ENCODE results near the gene NANOS2. TPM values are rescaled to one million over a fixed set of nuclear protein-coding genes. Genes with fewer than 3 reads are reported as not detected.

NANOS2 gene
- total and polyA plus RNA-seq, 9 of the 15 experiments (the other 6 are each of a cell fraction or from before 2014, with no cell fraction given) = not detected

- FAIRE-seq = peak; percentile 64
- H4K20me1 ChIP-seq (replicated peaks; ENCODE audit: control insufficient read depth, insufficient read depth, low read length) = no peaks in the 10 kb centered on the region
- peaks cover 25% of the 10 kb centered on the region for H3K79me2 ChIP-seq (ENCODE audit: control insufficient read depth, insufficient read depth, low read length)
- H2AFZ ChIP-seq (ENCODE audit: low read depth, low read length) = peak within 1 kb of the TSS; percentile 93
- peak; percentile 86 to 95 (median 90) for DNase-seq (ENCODE audit: extremely low read depth in 1 of 4, low spot score in 3 of 4)
- peak within 1 kb of the TSS; percentile 94 for H3K27ac ChIP-seq (ENCODE audit: extremely low read depth, low read depth, low read length)
- peak within 1 kb of the TSS; percentile 87 for H3K4me2 ChIP-seq (ENCODE audit: insufficient read depth, low read length)
- CTCF ChIA-PET (ENCODE audit: low intra/inter-chr PET ratio) = interaction anchor here (0.6 to 2.6 kb wide), 5 partner anchors 22 to 694 kb away, joined by 3 to 14 read pairs (median 6); partner anchors contain the start of genes FOXA3 and SYMPK
- peaks cover 13% of the 10 kb centered on the region; the same call in 1 of the 3 replicates for H3K36me3 ChIP-seq (ENCODE audit: control insufficient read depth, insufficient read depth, low read length)
- H3K9me1 ChIP-seq (ENCODE audit: control insufficient read depth, insufficient read depth, low read length) = no peaks in the 10 kb centered on the region
- in situ Hi-C loops (cut with MboI) (no loop called here), intact Hi-C loops (cut with micrococcal nuclease) (no loop called here)
- H3K9me3 ChIP-seq (replicated peaks; ENCODE audit: control insufficient read depth, insufficient read depth, low read depth, low read length) = no peaks in the 10 kb centered on the region
- peak within 1 kb of the TSS; percentile 58 for H3K4me3 ChIP-seq
- under 1% methylated on average over 68 of the region's 107 CpGs for WGBS (ENCODE audit: insufficient coverage, low coverage, missing lambda C conversion rate)
- peaks cover 42 to 60% of the 10 kb centered on the region in 2 experiments; a peak in 4 of 5 replicates for H3K4me1 ChIP-seq (replicated peaks in 1 of 2; ENCODE audit: control insufficient read depth in 2 of 2, insufficient read depth in 2 of 2, low read length in 2 of 2)
- peak; percentile 77 for ATAC-seq
- BruUV-seq (replicated peaks) = TSS peak; percentile 70
- POLR2A ChIA-PET = interaction anchor here (0.5 to 2.3 kb wide), 12 partner anchors 9 to 101 kb away, joined by 3 to 12 read pairs (median 4); partner anchors contain the start of genes FOXA3, MYPOP and NANOS2
- no peaks in the 10 kb centered on the region for H3K27me3 ChIP-seq (ENCODE audit: control insufficient read depth in 2 of 2, insufficient read depth in 2 of 2, low read length in 2 of 2)
- H3K9ac ChIP-seq (ENCODE audit: insufficient read depth in 1 of 2, low read depth in 2 of 2, low read length in 2 of 2) = peak within 1 kb of the TSS; percentile 80 to 97
- TF ChIP-seq ZNF263 (CRISPR knock-in tag; IDR thresholded peaks at IDR 0.05; ENCODE audit: borderline replicate concordance) (no peak; the same call in 1 of the 2 replicates), NCOA6 (IDR thresholded peaks at IDR 0.05) (peak; percentile 91), FOXK2 (conservative IDR thresholded peaks at IDR 0.05 in 1 of 2, IDR thresholded peaks at IDR 0.05 in 1 of 2; ENCODE audit: low read depth in 2 of 2) (no peak; a peak in 1 of 4 replicates), ZNF592 (IDR thresholded peaks at IDR 0.05) (peak; percentile 85), SIN3B (IDR thresholded peaks at IDR 0.05; ENCODE audit: low read depth) (peak; percentile 72), NCOR1 (IDR thresholded peaks at IDR 0.05) (0 out of 2 replicates have a peak, but pooled peaks have one; percentile 3), TAF1 (IDR thresholded peaks at IDR 0.05; ENCODE audit: control insufficient read depth, extremely low read depth, insufficient read depth, low read length, severe bottlenecking) (peak; percentile 33), ZNF639 (CRISPR knock-in tag; conservative IDR thresholded peaks at IDR 0.05 in 1 of 2, IDR thresholded peaks at IDR 0.05 in 1 of 2) (peak in 1 of 2 experiments; percentile 97; a peak in 2 of 4 replicates), PHF8 (IDR thresholded peaks at IDR 0.05; ENCODE audit: borderline replicate concordance, low read length) (peak; percentile 57; the same call in 1 of the 2 replicates), TAF15 (IDR thresholded peaks at IDR 0.05; ENCODE audit: low read depth, low read length) (no peak), L3MBTL2 (IDR thresholded peaks at IDR 0.05) (peak; percentile 96), SMAD4 (CRISPR knock-in tag; conservative IDR thresholded peaks at IDR 0.05) (peak; percentile 61)
Measured at GRCh38 chr19:45885556-45886426, 28.8 kb downstream of the NANOS2 start, which contains the start of gene IRF2BP1. Gene IRF2BP1 (minus strand): TSS chr19:45886141. CDS start chr19:45885774, 367 bp downstream.

Data from K562 (cell line).